Calu3 (cell line): ENCODE data around the gene MCCD1. TPM values are rescaled to one million over a fixed set of nuclear protein-coding genes. Genes with fewer than 3 reads are reported as not detected.

ENCODE experiments used
- BruUV-seq: library from RNA; stranded (reverse); fragments of 400-500 nt; replicated peaks from 2 replicates; lab custom pipeline; 2021; lab: Mats Ljungman, UMichigan
- CTCF ChIA-PET: fragments of 300-600 bp; sonication (Branson Sonifier 250); formaldehyde crosslinking; loops from one replicate; lab custom pipeline; 2022; ENCODE audit warnings: antibody characterized with exemption; lab: Charles Lee
- DNase-seq: peaks from one replicate; pipeline ENCODE4 v3.0.0; 2022
- H3K27ac Mint-ChIP-seq: one replicate; pipeline ENCODE4 v1.8.0; 2022; ENCODE audit warnings: mixed read lengths; ENCODE audit not compliant: unreplicated experiment
- H3K27me3 Mint-ChIP-seq: one replicate; pipeline ENCODE4 v1.8.0; 2022; ENCODE audit warnings: mixed read lengths; ENCODE audit not compliant: unreplicated experiment
- H3K36me3 Mint-ChIP-seq: one replicate; pipeline ENCODE4 v1.8.0; 2022; ENCODE audit warnings: mild to moderate bottlenecking, moderate library complexity, mixed read lengths; ENCODE audit not compliant: insufficient read depth, unreplicated experiment
- H3K4me1 Mint-ChIP-seq: one replicate; pipeline ENCODE4 v1.8.0; 2022; ENCODE audit warnings: mild to moderate bottlenecking, low read depth, mixed read lengths; ENCODE audit not compliant: unreplicated experiment
- H3K4me3 Mint-ChIP-seq: one replicate; pipeline ENCODE4 v1.8.0; 2022; ENCODE audit warnings: mild to moderate bottlenecking, low read depth, moderate library complexity, mixed read lengths; ENCODE audit not compliant: unreplicated experiment
- H3K9me3 Mint-ChIP-seq: one replicate; pipeline ENCODE4 v1.8.0; 2022; ENCODE audit warnings: low read depth, mixed read lengths; ENCODE audit not compliant: unreplicated experiment
- CTCF ChIP-seq: fragments of 200-600 bp; IDR thresholded peaks from one replicate; pipeline ENCODE4 v1.8.0; 2022; ENCODE audit warnings: antibody characterized with exemption; ENCODE audit not compliant: unreplicated experiment
- intact Hi-C: fragments of 100-400 bp; cut with micrococcal nuclease; formaldehyde crosslinking; loops from one replicate; pipeline ENCODE4 v1.10.0; 2022; ENCODE audit not compliant: unreplicated experiment
- total RNA-seq: library from RNA; stranded (reverse); gene quantifications from 2 replicates; pipeline ENCODE4 v1.2.3, GENCODE V29; 2022

Gene MCCD1
- total RNA-seq, 1 experiment from 2014 or later: not detected

DNA sequence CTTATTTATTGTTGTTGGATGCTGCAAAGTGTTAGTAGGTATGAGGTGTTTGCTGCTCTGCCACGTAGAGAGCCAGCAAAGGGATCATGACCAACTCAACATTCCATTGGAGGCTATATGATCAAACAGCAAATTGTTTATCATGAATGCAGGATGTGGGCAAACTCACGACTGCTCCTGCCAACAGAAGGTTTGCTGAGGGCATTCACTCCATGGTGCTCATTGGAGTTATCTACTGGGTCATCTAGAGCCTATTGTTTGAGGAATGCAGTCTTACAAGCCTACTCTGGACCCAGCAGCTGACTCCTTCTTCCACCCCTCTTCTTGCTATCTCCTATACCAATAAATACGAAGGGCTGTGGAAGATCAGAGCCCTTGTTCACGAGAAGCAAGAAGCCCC lies 18.8 kb upstream of the MCCD1 start:
- Mint-ChIP-seq H3K4me3 (no peak overlapping the region), H3K4me1 (no peaks in the 10 kb centered on the region), H3K36me3 (peaks cover 38% of the 10 kb centered on the region), H3K27me3 (no peaks in the 10 kb centered on the region), H3K9me3 (peaks cover 3% of the 10 kb centered on the region), H3K27ac (no peak overlapping the region)
- intact Hi-C loops: no loop called here
- no peak for DNase-seq
- BruUV-seq: no TSS peak
- no peak for TF ChIP-seq CTCF
- CTCF ChIA-PET: no interaction called here

- Mint-ChIP-seq H3K36me3 (peaks cover 14% of the 10 kb centered on the region), H3K4me1 (no peaks in the 10 kb centered on the region), H3K27me3 (no peaks in the 10 kb centered on the region), H3K27ac (no peak overlapping the region), H3K4me3 (no peak overlapping the region), H3K9me3 (peaks cover 3% of the 10 kb centered on the region)
- no peak for TF ChIP-seq CTCF
- no TSS peak for BruUV-seq
- DNase-seq: no peak
- intact Hi-C loops: no loop called here
- CTCF ChIA-PET: interaction anchor here (0.8 kb wide), 1 partner anchor 99 kb away, joined by 3 read pairs; no protein-coding TSS in a partner anchor
These were observed 15.2 kb upstream of the MCCD1 start for GRCh38 chr6:31513456-31514165.

DNA sequence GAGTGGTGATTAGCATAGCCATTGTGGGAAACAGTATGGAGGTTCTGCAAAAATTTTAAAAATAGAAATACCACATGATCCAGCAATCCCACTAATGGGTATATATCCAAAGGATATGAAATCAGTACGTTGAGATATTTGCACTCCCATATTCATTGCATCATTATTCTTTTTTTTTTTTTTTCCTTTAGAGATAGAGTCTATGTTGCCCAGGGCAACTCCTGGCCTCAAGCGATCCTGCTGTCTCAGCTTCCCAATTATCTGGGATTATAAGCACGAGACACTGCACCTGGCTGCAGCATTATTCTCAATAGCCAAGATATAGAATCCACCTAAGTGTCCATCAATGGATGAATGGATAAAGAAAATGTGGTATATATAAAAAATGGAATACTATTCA lies 6.9 kb upstream of the MCCD1 start:
- Mint-ChIP-seq H3K36me3 (no peaks in the 10 kb centered on the region), H3K27me3 (peaks cover 26% of the 10 kb centered on the region), H3K27ac (no peak overlapping the region), H3K9me3 (no peaks in the 10 kb centered on the region), H3K4me1 (peaks cover 9% of the 10 kb centered on the region), H3K4me3 (no peak overlapping the region)
- intact Hi-C loops: no loop called here
- no TSS peak for BruUV-seq
- CTCF ChIA-PET: no interaction called here
- DNase-seq: no peak
- no peak for TF ChIP-seq CTCF

- intact Hi-C loops: no loop called here
These were observed 3.2 kb upstream of the MCCD1 start for GRCh38 chr6:31525553-31525931.

More at GRCh38 chr6:31525553-31525931, 3.2 kb upstream of the MCCD1 start:
- TF ChIP-seq CTCF: no peak
- Mint-ChIP-seq H3K4me1 (peaks cover 22% of the 10 kb centered on the region), H3K27ac (no peak overlapping the region), H3K9me3 (no peaks in the 10 kb centered on the region), H3K36me3 (peaks cover 25% of the 10 kb centered on the region), H3K4me3 (no peak overlapping the region), H3K27me3 (peaks cover 16% of the 10 kb centered on the region)
- no TSS peak for BruUV-seq
- CTCF ChIA-PET: interaction anchor here (0.6 to 1.2 kb wide), 4 partner anchors 11 to 756 kb away, joined by 3 to 7 read pairs (median 4); partner anchors contain the start of gene DDX39B
- no peak for DNase-seq
